Epithelial cell of prostate (primary cell): ENCODE data around the gene TNFAIP1.
"Not testable (repeated sequence)": the region's sequence is repeated elsewhere in the genome, so short reads cannot be mapped to it uniquely, and the experiment has no call there.

ENCODE experiments used
- DNase-seq: peaks from one replicate; pipeline ENCODE4 v3.0.0-alpha.2; 2011; ENCODE audit warnings: low read depth, low spot score
- H3K27ac ChIP-seq: fragments of 450-650 bp; 2 replicates; pipeline ENCODE4 v1.5.1; 2017; ENCODE audit warnings: mild to moderate bottlenecking

The TNFAIP1 gene

DNA sequence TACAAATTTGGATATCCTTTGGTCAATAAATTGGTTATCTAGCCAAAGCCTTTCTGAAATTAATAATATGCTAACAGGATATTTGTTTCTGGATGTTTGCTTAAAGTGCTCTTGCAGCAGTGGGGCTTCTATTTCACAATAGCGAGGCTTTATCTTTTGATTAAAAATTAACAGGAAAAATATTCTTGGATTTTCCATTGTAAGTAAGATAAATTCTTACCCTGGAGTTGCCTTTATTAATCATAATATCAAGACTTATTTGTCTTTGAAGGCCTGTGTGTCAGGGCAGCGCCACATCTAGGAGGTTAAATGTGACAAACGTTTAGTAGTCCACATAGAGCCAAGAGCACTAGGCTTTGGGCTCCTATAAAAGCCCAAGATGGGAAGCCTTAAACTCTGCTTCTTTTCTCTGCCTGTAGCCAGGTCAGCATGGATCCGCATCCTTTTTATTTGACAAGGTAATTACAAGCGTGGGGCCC lies 11.3 kb upstream of the TNFAIP1 start:
- no peak overlapping the region for H3K27ac ChIP-seq
- DNase-seq = no peak

- DNase-seq = no peak
- no peak overlapping the region for H3K27ac ChIP-seq
Observed at GRCh38 chr17:28324781-28325180, 10.8 kb upstream of the TNFAIP1 start.

- no peak overlapping the region for H3K27ac ChIP-seq
Observed at GRCh38 chr17:28325211-28325610, 10.3 kb upstream of the TNFAIP1 start.

GRCh38 chr17:28326114-28326513 lies 9.4 kb upstream of the TNFAIP1 start:
- no peak overlapping the region for H3K27ac ChIP-seq
- DNase-seq = no peak

More at GRCh38 chr17:28325211-28325610, 10.3 kb upstream of the TNFAIP1 start:
- no peak for DNase-seq

- no peak overlapping the region for H3K27ac ChIP-seq
Observed at GRCh38 chr17:28327031-28327607, 8.4 kb upstream of the TNFAIP1 start.

GRCh38 chr17:28327709-28328108 lies 7.9 kb upstream of the TNFAIP1 start:
- H3K27ac ChIP-seq = no peak overlapping the region
- no peak for DNase-seq

More at GRCh38 chr17:28327031-28327607, 8.4 kb upstream of the TNFAIP1 start:
- no peak for DNase-seq

- no peak for DNase-seq
- no peak overlapping the region for H3K27ac ChIP-seq
Observed at GRCh38 chr17:28328325-28328724, 7.2 kb upstream of the TNFAIP1 start.

GRCh38 chr17:28330671-28331070 lies 4.9 kb upstream of the TNFAIP1 start:
- H3K27ac ChIP-seq = no peak overlapping the region
- no peak for DNase-seq

- DNase-seq = no peak
- H3K27ac ChIP-seq = no peak overlapping the region
Observed at GRCh38 chr17:28331891-28332420, 3.6 kb upstream of the TNFAIP1 start.

GRCh38 chr17:28333083-28333746 lies 2.3 kb upstream of the TNFAIP1 start:
- no peak for DNase-seq
- no peak overlapping the region for H3K27ac ChIP-seq

- no peak for DNase-seq
- H3K27ac ChIP-seq = no peak overlapping the region
Observed at GRCh38 chr17:28334171-28334570, 1.4 kb upstream of the TNFAIP1 start.

DNA sequence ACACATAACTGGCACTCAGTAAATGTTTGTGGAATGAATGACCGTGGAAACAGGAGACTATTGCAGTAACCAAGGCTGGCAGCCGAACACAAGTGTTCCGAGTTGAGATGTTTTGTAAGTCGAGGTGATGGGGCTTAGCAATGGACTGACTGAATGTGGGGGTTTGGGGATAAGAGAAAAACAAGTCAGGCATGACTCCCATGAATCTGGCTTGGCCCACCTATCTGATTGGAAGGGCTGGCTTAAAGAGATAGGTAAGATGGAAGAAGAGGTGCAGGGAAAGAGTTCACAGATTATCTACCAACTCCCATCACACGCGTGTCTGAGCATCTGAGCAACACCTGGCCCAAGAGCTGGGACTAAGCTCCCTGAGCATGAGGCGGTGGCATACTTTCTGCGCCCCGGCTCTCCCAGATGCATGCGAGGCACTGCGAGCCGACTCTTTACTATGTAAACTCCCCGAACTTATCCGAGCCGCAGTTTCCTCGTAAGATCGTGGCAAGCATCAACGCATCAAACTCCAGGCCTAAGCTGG lies 828 bp upstream of the TNFAIP1 start:
- H3K27ac ChIP-seq = peak overlapping the region; percentile 99
- DNase-seq = no peak

DNA sequence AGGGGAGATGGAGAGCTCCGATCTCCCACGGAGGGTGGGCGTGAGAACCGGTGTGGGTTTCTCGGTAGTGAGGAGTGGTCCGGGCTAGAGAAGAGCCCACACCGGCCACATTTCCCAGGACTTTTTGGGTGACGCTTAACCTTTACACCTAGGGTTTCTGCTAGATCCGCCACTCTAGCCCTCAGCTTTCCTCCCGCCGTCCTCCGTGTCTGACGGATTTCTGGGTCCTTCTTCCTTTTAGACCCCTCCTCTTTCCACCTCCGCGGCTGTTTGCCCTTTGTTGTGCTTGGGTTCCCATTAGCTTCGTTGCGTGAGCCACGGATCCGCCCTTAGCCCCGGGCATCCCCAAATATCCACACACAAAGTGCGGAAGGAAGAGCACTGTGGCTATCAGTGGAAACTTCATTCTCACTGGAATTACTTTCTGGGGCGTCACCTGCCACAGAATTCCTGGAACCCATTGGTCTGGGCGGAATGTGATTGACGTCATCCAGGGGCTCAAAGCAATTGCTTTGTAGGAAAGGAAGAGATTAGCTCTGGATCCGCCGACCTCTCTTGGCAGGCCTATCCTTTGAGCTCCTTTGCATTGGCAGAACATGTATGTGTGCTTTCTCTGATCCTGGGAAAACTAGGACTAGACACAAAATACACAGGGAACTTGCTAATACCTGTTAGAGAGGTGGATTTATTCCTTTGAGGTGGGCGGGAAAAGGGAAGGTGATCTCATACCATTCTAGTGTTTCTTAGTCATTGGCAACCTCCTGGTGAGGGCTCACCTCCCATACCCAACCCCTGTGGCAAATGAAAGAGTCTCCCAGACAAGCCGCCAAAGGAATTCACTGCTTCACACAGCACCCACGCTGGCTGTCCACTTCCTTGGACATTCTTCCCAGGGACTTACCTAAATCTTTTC lies 654 bp downstream of the TNFAIP1 start:
- H3K27ac ChIP-seq = peak overlapping the region; percentile 99
- DNase-seq = peak; percentile 80

GRCh38 chr17:28338056-28338768 lies 2.7 kb downstream of the TNFAIP1 start:
- DNase-seq = no peak
- peak overlapping the region; percentile 99 for H3K27ac ChIP-seq

GRCh38 chr17:28338769-28339212 lies 3.2 kb downstream of the TNFAIP1 start:
- peak overlapping the region; percentile 99 for H3K27ac ChIP-seq
- not testable (repeated sequence) for DNase-seq

GRCh38 chr17:28339431-28339830 lies 3.9 kb downstream of the TNFAIP1 start:
- no peak for DNase-seq
- H3K27ac ChIP-seq = peak overlapping the region; percentile 99

GRCh38 chr17:28340374-28340773 lies 4.8 kb downstream of the TNFAIP1 start:
- no peak for DNase-seq
- no peak overlapping the region for H3K27ac ChIP-seq

- no peak overlapping the region for H3K27ac ChIP-seq
- no peak for DNase-seq
Observed at GRCh38 chr17:28341516-28341915, 6.0 kb downstream of the TNFAIP1 start.

DNA sequence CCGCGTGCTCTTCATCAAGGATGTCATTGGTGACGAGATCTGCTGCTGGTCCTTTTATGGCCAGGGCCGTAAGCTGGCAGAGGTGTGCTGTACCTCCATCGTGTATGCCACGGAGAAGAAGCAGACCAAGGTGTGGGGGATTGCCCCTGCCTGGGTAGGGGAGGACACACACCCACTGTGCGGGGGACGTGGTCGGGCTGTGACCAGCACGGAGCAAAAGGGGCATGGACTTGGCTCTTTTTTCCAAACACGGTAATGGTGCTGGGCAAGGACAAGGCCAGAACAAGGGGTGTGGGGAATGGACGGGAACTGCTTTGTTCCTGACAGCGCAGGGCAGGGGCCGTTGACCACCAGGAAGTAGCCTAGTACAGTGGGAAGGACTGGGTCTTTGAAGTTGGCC lies 6.8 kb downstream of the TNFAIP1 start:
- DNase-seq = no peak
- H3K27ac ChIP-seq = no peak overlapping the region

DNA sequence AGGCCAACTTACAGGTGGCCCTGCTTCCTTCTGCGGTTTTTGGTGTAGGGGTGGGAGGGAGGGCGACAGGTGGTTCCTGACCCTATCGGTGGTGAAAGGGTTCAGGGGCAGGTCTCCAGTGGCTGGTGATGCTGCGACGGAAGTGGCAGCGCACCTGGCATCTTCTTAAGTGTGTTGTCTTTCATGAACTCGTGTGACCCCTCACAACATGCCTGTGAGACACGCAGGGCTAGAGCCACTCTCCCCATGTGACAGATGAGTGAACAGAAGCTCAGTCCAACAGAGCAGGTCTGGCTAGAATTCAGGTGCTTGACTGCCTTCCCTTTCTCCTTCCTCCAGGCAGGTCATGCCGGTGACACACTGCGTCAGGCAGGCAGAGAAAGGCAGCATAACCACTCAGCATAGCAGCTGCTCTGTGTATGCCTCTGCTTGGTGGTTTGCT lies 8.0 kb downstream of the TNFAIP1 start:
- H3K27ac ChIP-seq = no peak overlapping the region
- no peak for DNase-seq
